NCI-H2196 (cell line): ENCODE measurements around the gene STX7.

Experiments
- DNase-seq: peaks from one replicate; lab custom pipeline; 2025; ENCODE audit not compliant: unreplicated experiment; lab: John Stamatoyannopoulos, UW

STX7 gene

DNA sequence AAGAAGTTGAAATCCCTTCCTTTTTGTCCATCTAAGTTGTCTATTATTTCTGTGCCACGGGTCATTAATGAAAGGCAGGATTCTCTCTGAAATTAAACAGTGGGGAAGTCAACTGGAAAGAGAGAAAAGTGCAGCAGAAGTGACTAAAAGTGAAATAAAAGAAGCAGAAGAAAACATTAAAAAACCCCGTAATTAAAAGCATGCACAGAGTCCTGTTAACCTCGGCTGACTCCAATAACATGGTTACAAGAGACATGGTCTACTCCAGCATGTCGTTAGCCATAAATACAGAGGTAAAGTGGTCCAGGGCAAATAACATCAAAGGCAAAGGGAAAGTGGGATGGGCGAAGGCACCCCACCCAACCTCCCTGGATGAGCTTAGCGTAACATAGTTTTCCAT, 98.6 kb downstream of the STX7 start:
- no peak for DNase-seq

- no peak for DNase-seq
Measured at GRCh38 chr6:132413499-132413802, 99.5 kb downstream of the STX7 start.

GRCh38 chr6:132412656-132413498, 100.0 kb downstream of the STX7 start:
- no peak for DNase-seq

DNA sequence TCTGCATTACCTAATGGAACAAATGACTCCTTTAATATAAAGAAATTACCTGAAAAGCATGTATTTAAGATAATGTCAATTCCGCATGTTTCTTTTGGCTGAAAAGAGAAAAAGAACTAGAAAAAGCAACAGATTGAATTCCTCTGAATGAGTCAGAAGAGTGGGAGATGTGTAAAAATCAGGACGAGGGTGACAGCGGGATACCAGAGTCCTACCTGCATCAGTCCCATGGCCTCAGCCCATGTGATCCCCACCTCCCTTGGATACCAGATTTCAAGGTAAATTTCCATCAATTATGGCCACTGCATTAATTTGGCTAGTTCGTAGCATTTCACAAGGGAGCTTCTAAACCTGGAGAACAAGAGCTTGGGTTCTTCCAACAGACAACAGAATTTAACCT, 101.6 kb downstream of the STX7 start:
- DNase-seq, result no peak

GRCh38 chr6:132410830-132411229, 102.1 kb downstream of the STX7 start:
- no peak for DNase-seq

DNA sequence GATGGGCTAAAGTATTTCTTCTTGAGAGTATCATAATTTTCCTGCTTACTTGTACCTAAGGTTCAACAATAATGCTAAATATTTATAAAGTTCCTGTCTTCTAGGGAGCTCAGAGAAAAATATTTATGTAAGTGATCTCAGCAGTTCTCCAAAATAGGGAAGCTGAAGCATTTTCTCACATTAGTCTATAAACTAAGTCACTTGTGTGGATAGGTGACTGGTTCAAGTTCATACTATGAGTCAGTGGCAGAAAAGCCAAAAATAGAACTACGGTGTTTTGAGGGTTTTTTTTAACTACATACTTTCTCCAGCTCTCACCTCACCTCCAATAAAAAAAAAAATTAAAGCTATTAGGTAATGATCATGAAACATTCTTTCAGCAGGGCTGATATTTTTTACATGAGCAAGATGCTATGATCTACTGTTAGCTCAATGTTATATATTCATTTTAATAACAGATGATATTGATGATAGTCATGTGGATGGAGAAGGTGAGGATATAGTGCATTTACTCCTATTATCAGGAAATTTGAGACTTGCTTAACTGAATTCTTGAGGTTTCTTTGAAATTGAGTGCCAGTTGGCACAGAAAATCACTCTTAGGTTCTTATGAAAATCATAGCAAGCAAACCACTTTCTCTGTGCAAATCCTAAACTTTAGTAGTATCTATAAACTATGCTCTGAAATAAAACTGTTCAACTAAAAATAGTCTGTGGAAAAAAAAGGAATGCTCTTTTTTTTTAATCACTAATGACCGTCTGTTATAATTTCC, 107.6 kb downstream of the STX7 start:
- no peak for DNase-seq

DNA sequence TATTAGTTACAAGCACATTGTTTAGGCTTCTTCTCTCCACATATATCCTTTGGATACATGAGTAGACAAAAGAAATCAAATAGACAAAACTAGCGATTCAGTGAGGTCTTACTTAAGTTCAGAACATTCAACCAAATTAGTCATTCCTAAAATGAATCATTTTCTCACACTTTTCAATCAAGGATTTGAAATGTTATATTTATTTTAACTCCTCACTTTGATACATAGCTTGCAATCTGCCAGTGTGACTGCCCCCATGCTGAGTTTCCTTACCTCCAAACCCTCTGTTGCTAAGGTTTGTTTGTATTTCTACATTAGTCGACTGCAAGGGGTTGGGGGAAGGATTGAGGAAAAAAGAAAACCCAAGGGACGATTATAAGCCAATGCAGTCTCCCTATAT, 108.2 kb downstream of the STX7 start:
- DNase-seq, result no peak

DNA sequence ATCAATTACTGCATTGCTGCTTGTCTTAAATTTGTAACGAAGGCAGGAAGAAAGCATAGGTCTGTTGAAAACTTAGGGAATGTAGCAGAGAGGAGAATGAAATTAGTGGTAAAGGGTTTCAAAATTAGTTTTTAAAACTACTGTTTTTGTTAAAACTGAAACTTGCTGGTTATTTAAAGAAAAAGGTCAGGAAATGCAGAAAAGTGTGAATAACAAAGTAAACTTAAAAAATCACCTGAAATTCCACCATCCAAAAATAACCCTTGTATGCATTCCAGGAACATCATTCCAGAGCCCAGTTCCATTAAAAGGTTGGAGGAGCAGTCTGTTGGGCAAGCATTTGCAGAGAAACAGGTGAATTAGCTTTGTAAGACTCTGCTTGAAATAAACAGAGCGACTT, 108.6 kb downstream of the STX7 start:
- DNase-seq, result no peak

GRCh38 chr6:132401618-132402285, 111.2 kb downstream of the STX7 start:
- DNase-seq, result no peak

- no peak for DNase-seq
Measured at GRCh38 chr6:132400883-132401617, 111.9 kb downstream of the STX7 start, which contains the start of gene MOXD1. TSS of gene MOXD1 (minus strand) at chr6:132401475. CDS start at chr6:132401426, 49 bp downstream.

- DNase-seq, result no peak
Measured at GRCh38 chr6:132400555-132400882, 112.4 kb downstream of the STX7 start.

GRCh38 chr6:132399376-132400074, 113.4 kb downstream of the STX7 start:
- no peak for DNase-seq
